ENCODE results near the gene KIAA1191.

KIAA1191 gene

DNA sequence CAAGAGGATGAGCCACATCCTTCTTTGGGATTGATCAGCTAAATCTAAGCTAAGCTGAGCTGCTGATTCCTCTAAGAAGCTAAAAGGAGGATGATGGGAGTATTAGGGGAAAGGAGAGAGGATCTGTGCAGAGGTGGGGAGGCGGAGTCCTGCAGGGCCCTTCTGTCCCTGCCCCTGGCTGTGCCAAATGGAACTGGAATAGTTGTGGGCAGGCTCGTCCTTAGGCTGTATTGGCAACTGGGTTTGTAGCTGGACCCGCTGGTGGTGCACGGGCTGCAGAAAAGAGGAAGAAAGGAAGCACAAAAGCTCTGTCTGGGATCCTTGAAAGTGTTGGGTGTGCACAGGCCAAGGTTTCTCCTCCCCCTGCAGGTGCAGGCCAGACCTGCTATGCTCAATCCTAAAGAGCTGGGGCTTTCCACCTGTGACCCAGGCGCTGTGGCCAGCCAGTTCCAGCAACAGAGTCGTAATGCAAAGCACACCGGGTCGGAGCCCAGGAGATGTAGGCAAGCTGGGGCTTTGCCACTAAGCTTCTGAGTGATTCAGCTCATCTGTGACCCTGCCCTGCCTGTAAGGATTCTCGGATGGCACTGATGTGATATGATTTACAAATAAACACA is 45.0 kb upstream of the KIAA1191 start:
- DNase-seq (ENCODE audit: low read depth), result no peak
- H3K4me3 ChIP-seq (ENCODE audit: control insufficient read depth, low read depth, low read length), result no peak overlapping the region
- TF ChIP-seq, protein P1, sequence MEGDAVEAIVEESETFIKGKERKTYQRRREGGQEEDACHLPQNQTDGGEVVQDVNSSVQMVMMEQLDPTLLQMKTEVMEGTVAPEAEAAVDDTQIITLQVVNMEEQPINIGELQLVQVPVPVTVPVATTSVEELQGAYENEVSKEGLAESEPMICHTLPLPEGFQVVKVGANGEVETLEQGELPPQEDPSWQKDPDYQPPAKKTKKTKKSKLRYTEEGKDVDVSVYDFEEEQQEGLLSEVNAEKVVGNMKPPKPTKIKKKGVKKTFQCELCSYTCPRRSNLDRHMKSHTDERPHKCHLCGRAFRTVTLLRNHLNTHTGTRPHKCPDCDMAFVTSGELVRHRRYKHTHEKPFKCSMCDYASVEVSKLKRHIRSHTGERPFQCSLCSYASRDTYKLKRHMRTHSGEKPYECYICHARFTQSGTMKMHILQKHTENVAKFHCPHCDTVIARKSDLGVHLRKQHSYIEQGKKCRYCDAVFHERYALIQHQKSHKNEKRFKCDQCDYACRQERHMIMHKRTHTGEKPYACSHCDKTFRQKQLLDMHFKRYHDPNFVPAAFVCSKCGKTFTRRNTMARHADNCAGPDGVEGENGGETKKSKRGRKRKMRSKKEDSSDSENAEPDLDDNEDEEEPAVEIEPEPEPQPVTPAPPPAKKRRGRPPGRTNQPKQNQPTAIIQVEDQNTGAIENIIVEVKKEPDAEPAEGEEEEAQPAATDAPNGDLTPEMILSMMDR (IDR thresholded peaks at IDR 0.05; ENCODE audit: control insufficient read depth, insufficient read depth, low read depth, low read length, missing control alignments), result no peak

DNA sequence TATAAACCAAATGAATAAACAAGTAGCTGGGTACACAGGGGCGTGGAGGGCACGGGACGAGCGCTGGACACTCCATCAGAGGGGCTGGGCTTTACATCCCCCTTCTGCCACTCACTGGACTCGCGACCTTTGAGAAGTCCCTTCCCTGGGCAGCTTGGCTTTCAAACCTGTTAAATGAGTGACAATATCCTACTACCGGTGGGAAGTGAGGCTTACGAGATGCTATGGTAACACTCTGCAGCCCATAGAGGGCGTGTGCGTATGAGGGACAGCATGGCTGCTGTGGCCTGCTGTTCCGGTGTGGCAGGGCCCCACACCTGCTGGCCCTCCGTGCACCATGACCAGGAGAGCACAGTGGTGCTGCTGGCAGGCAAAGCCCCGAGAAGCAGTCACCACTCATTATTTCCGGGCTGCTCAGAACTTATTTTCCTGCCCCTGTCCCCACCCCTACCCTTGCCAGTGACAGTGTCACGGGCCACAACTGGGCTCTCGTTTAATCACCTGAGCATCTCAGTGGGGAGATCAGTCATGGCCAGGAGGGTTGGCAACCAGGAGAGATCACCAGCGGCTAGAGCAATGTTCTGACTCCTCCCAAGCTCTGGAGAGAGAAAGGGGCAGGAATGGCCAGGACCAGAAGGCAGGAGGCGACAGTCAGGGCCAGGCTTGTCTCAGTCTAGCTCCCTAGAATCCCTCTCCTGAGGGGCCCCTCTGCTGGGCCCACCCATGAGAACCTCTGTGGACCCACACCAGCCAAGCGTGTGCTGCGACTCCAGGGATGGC is 44.3 kb upstream of the KIAA1191 start:
- no peak for DNase-seq (ENCODE audit: low read depth)
- TF ChIP-seq, protein P1 (IDR thresholded peaks at IDR 0.05; ENCODE audit: control insufficient read depth, insufficient read depth, low read depth, low read length, missing control alignments), result no peak
- H3K4me3 ChIP-seq (ENCODE audit: control insufficient read depth, low read depth, low read length), result no peak overlapping the region

DNA sequence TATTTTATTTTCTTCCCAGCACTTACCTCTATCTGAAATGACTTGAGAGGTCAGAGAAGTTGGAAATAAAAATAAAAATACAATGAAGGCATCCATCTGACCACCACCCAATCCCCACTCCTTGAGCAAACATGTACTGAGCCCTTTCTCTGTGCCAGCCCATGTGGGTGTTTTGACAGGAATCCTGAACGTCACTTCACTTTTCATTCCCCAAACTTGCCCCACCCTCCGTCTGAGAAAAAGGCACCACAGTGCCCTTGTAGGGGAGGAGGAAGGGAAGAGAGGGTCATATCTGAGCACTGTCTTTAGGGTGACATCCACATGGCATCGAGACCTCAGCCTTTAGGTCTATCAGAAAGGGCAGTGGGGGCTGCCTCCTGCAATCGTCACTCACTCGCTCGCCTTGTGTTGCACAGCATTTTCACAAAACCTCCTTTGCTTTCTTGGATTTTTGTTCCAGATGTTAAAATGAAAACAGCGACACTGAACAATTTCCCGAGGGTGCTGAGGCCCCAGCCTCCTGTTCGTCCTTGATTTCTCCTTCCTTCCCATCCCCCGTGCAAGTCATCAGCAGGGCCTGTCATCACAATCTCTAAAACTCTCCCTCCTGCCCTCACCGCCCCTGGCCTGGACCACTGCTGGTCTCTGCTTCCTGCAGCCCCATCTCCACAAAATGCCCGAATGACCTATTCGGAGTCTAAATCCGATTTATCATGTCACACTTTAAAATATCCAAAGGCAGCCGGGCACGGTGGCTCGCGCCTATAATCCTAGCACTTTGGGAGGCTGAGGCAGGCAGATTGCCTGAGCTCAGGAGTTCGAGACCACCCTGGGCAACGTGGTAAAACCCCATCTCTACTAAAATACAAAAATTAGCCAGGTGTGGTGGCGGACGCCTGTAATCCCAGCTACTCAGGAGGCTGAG is 40.0 kb upstream of the KIAA1191 start:
- no peak for DNase-seq (ENCODE audit: low read depth)
- TF ChIP-seq, protein P1 (IDR thresholded peaks at IDR 0.05; ENCODE audit: control insufficient read depth, insufficient read depth, low read depth, low read length, missing control alignments), result no peak
- H3K4me3 ChIP-seq (ENCODE audit: control insufficient read depth, low read depth, low read length), result no peak overlapping the region

DNA sequence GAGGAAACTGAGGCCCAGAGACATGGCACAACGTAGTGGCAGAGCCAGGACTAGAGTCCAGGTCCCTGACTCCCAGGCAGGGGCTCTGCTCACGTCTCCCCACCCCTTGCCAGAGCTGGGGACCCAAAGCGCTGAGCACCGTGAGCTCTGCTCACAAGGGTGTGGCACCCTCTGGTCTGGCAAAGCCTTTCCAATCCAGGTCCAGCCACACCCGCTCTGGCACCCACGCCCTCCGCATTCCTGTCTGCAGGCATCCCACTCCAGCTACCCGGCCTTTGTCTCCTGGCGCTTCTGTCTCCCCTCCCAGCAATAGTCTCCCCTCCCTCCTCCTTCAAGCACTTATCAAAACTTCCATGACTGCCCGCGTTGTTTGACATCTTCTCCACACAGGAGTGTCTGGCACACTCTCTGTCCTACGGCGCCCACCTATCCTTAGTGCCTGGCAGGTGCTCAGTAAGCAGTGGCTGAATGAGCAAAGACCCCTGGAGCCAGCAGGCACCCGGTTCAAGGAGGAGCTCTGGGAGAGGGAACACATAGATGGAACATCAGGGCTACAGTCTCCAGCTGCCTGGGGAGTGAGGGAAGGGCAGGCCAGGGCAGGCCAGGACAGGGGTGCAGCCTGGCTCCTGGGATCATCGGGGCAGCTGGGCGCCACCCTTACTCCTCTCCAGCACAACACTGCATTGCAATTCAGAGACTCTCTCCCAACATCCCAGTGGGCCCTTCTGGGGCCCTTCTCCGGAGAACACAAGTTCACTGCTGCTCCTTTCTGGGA is 39.0 kb upstream of the KIAA1191 start:
- no peak overlapping the region for H3K4me3 ChIP-seq (ENCODE audit: control insufficient read depth, low read depth, low read length)
- DNase-seq (ENCODE audit: low read depth), result no peak
- TF ChIP-seq, protein P1 (IDR thresholded peaks at IDR 0.05; ENCODE audit: control insufficient read depth, insufficient read depth, low read depth, low read length, missing control alignments), result no peak

DNA sequence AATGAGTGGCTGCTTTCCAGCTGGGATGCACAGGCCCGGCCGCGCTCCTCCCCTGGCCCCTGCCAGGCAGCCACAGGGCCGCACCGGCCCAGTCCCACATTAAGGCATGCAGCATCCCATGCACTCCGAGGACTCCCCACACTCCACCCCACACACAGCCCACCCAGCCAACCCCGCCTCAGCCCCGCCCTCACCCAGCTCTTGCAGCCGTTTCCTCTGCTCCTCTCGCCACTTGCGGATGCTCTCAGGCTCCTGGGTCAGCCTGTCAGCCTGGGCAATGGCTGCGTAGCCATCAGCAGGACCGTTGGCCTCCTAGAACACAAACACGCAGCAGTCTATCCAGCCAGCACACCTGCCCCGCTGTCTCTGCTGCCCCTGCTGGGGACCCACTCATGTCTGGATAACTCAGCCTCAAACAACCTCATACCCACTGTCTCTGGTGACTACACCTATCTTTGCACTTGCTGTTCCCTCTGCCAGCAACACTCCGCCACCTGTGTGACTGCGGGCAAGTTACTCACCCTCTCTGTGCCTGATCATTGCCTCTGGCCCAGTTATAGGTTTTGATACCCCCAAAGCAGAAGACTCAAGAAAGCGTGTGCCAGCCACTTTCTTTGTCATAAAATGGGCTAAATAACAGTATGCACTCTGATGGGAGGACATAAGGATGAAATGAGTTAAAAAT is 36.3 kb upstream of the KIAA1191 start:
- TF ChIP-seq, protein P1 (IDR thresholded peaks at IDR 0.05; ENCODE audit: control insufficient read depth, insufficient read depth, low read depth, low read length, missing control alignments), result no peak
- no peak for DNase-seq (ENCODE audit: low read depth)
- no peak overlapping the region for H3K4me3 ChIP-seq (ENCODE audit: control insufficient read depth, low read depth, low read length)

Data from AG09309 (cell line).